C4-2B (cell line): ENCODE measurements around the gene MT1M.
A peak's percentile ranks its signal among the peaks of the same experiment; 100 is the strongest.

Experiments used
- H3K27ac ChIP-seq: fragments of 450-650 bp; 2 replicates; pipeline ENCODE4 v1.5.1; 2017
- ZFX ChIP-seq: fragments of 450-650 bp; IDR thresholded peaks from 2 replicates; pipeline ENCODE4 v1.6.1; 2017
- TF ChIP-seq, protein P1 (sequence below): fragments of 450-650 bp; conservative IDR thresholded peaks from 2 replicates; pipeline ENCODE4 v1.5.1; 2017; ENCODE audit warnings: mild to moderate bottlenecking

The MT1M gene

GRCh38 chr16:56593573-56594291, 38.7 kb upstream of the MT1M start:
- no peak for TF ChIP-seq ZFX
- TF ChIP-seq, protein P1, sequence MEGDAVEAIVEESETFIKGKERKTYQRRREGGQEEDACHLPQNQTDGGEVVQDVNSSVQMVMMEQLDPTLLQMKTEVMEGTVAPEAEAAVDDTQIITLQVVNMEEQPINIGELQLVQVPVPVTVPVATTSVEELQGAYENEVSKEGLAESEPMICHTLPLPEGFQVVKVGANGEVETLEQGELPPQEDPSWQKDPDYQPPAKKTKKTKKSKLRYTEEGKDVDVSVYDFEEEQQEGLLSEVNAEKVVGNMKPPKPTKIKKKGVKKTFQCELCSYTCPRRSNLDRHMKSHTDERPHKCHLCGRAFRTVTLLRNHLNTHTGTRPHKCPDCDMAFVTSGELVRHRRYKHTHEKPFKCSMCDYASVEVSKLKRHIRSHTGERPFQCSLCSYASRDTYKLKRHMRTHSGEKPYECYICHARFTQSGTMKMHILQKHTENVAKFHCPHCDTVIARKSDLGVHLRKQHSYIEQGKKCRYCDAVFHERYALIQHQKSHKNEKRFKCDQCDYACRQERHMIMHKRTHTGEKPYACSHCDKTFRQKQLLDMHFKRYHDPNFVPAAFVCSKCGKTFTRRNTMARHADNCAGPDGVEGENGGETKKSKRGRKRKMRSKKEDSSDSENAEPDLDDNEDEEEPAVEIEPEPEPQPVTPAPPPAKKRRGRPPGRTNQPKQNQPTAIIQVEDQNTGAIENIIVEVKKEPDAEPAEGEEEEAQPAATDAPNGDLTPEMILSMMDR, result no peak
- no peak overlapping the region for H3K27ac ChIP-seq

GRCh38 chr16:56594292-56594619, 38.2 kb upstream of the MT1M start:
- TF ChIP-seq ZFX, result no peak
- TF ChIP-seq, protein P1, result no peak
- H3K27ac ChIP-seq, result no peak overlapping the region

GRCh38 chr16:56600398-56600999, 32.0 kb upstream of the MT1M start:
- no peak overlapping the region for H3K27ac ChIP-seq
- TF ChIP-seq, protein P1, result peak; percentile 80
- TF ChIP-seq ZFX, result no peak

DNA sequence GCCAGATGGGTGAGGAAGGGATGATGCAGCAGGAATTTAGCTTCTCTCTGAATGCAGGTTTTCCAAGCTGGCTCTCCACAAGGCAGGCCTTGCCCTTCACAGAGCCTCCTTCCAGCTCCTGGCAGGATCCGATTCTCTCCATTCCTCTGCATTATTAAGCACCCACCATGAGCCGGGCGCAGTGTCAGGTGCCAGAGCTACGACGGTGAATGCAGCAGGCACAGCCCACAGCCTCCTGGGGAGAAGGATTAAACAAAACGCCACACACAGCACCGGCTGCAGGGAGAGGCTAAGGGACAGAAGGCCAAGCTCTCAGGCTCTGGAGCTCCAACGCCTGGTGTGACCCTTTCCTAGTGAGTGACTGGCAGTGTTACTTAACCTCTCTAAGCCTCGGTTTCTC, 31.1 kb upstream of the MT1M start:
- TF ChIP-seq, protein P1, result no peak
- no peak for TF ChIP-seq ZFX

GRCh38 chr16:56603589-56603988, 28.9 kb upstream of the MT1M start:
- no peak overlapping the region for H3K27ac ChIP-seq
- no peak for TF ChIP-seq ZFX
- TF ChIP-seq, protein P1, result peak; percentile 51

More for the DNA sequence above, 31.1 kb upstream of the MT1M start:
- H3K27ac ChIP-seq, result no peak overlapping the region

- no peak overlapping the region for H3K27ac ChIP-seq
- TF ChIP-seq, protein P1, result no peak
- TF ChIP-seq ZFX, result no peak
These were observed 27.5 kb upstream of the MT1M start for GRCh38 chr16:56604966-56605365.

GRCh38 chr16:56605475-56605874, 27.0 kb upstream of the MT1M start:
- TF ChIP-seq ZFX, result no peak
- TF ChIP-seq, protein P1, result no peak
- no peak overlapping the region for H3K27ac ChIP-seq
